ENCODE results near the gene MBD2.

DNA sequence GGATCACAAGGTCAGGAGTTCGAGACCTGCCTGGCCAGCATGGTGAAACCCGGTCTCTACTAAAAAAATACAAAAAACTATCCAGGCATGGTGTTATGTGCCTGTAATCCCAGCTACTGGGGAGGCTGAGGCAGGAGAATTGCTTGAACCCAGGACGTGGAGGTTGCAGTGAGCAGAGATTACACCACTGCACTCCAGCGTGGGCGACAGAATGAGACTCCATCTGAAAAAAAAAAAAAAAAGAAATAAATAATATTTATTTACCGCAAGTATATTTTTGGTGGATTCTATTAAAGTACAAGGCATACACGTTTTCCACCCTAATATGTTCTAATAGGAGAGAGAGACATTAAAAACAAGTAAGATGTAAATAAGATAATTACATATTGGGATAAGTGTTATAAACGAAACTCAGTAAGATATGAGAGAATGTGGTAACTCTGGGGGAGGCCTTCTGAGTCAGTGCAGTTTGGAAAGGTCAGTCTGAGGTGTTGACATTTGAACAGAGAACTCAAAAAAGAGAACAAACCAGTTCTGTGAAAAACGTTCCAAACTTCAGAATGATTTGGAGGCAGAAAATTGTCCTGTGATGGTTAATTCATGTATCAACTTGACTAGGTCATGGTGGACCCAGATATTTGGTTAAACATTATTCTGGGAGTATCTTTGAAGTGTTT, 36.1 kb upstream of the MBD2 start:
- TF ChIP-seq, protein P1, sequence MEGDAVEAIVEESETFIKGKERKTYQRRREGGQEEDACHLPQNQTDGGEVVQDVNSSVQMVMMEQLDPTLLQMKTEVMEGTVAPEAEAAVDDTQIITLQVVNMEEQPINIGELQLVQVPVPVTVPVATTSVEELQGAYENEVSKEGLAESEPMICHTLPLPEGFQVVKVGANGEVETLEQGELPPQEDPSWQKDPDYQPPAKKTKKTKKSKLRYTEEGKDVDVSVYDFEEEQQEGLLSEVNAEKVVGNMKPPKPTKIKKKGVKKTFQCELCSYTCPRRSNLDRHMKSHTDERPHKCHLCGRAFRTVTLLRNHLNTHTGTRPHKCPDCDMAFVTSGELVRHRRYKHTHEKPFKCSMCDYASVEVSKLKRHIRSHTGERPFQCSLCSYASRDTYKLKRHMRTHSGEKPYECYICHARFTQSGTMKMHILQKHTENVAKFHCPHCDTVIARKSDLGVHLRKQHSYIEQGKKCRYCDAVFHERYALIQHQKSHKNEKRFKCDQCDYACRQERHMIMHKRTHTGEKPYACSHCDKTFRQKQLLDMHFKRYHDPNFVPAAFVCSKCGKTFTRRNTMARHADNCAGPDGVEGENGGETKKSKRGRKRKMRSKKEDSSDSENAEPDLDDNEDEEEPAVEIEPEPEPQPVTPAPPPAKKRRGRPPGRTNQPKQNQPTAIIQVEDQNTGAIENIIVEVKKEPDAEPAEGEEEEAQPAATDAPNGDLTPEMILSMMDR (IDR thresholded peaks at IDR 0.05) = no peak
- TF ChIP-seq POLR2A (IDR thresholded peaks at IDR 0.05) = no peak
